Keratinocyte (primary cell): ENCODE data around the gene TBC1D5.

Experiments
- EZH2 ChIP-seq: IDR thresholded peaks from one replicate; pipeline ENCODE4 v1.6.1; 2012; ENCODE audit warnings: inconsistent platforms, mild to moderate bottlenecking, low read length, moderate library complexity
- TF ChIP-seq, protein P1 (sequence below), 3 experiments: IDR thresholded peaks in 1 of 3; conservative IDR thresholded peaks in 1 of 3; optimal IDR thresholded peaks in 1 of 3; 2 replicates in 2 of 3; 3 replicates in 1 of 3; pipeline versions ENCODE3 to v1.5.1; 2011; ENCODE audit warnings: low read length in 3 of 3, mild to moderate bottlenecking in 3 of 3, moderate library complexity in 2 of 3, control low read depth in 1 of 3, inconsistent platforms in 1 of 3; ENCODE audit not compliant: insufficient read depth in 2 of 3; ENCODE audit errors: extremely low read depth in 1 of 3

DNA sequence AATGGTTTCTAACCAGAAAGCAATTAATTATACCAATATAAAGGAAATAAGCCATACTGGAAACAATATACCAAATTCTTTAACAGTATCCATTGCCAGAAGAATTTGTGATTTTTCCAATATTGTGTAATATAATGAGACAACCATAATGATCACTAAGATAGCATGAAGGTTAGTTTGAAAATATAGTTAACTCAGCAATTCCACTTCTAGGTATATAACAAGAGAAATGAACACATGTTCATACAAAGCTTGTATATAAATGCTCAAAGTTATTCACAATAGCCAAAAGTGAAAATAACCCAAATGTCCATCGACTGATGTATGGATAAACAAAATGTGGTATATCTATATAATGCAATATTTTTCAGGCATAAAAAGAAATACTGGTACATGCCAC is 369.1 kb downstream of the TBC1D5 start:
- TF ChIP-seq, protein P1, sequence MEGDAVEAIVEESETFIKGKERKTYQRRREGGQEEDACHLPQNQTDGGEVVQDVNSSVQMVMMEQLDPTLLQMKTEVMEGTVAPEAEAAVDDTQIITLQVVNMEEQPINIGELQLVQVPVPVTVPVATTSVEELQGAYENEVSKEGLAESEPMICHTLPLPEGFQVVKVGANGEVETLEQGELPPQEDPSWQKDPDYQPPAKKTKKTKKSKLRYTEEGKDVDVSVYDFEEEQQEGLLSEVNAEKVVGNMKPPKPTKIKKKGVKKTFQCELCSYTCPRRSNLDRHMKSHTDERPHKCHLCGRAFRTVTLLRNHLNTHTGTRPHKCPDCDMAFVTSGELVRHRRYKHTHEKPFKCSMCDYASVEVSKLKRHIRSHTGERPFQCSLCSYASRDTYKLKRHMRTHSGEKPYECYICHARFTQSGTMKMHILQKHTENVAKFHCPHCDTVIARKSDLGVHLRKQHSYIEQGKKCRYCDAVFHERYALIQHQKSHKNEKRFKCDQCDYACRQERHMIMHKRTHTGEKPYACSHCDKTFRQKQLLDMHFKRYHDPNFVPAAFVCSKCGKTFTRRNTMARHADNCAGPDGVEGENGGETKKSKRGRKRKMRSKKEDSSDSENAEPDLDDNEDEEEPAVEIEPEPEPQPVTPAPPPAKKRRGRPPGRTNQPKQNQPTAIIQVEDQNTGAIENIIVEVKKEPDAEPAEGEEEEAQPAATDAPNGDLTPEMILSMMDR (optimal IDR thresholded peaks at IDR 0.05 in 1 of 3, IDR thresholded peaks at IDR 0.05 in 1 of 3, conservative IDR thresholded peaks at IDR 0.05 in 1 of 3; ENCODE audit: extremely low read depth in 1 of 3, insufficient read depth in 2 of 3, low read length in 3 of 3), result no peak
- TF ChIP-seq EZH2, result no peak
